DMS79 treated with DMSO at 0.1 percent for 48 hours (cell line): ENCODE results near the gene TSPEAR.
"Not testable (repeated sequence)": the region's sequence is repeated elsewhere in the genome, so short reads cannot be mapped to it uniquely, and the experiment has no call there.

ENCODE experiments used
- DNase-seq: peaks from one replicate; lab custom pipeline; 2025; lab: John Stamatoyannopoulos, UW

TSPEAR gene

GRCh38 chr21:44503006-44503889, 208.1 kb downstream of the TSPEAR start:
- DNase-seq, result not testable (repeated sequence)

GRCh38 chr21:44502171-44502958, 209.0 kb downstream of the TSPEAR start:
- no peak for DNase-seq

GRCh38 chr21:44500111-44500510, 211.3 kb downstream of the TSPEAR start:
- no peak for DNase-seq

GRCh38 chr21:44499631-44500030, 211.7 kb downstream of the TSPEAR start:
- no peak for DNase-seq

GRCh38 chr21:44499211-44499560, 212.2 kb downstream of the TSPEAR start:
- DNase-seq, result peak; percentile 33

GRCh38 chr21:44498280-44499210, 212.8 kb downstream of the TSPEAR start:
- peak; percentile 58 for DNase-seq

- peak; percentile 80 for DNase-seq
These were observed 213.7 kb downstream of the TSPEAR start for GRCh38 chr21:44497703-44498126.

GRCh38 chr21:44496564-44497550, 214.5 kb downstream of the TSPEAR start:
- peak; percentile 84 for DNase-seq

GRCh38 chr21:44495611-44496563, 215.5 kb downstream of the TSPEAR start:
- no peak for DNase-seq

GRCh38 chr21:44494956-44495355, 216.4 kb downstream of the TSPEAR start:
- DNase-seq, result no peak

- no peak for DNase-seq
These were observed 217.0 kb downstream of the TSPEAR start for GRCh38 chr21:44494418-44494817.

- no peak for DNase-seq
These were observed 218.6 kb downstream of the TSPEAR start for GRCh38 chr21:44492567-44493385.

GRCh38 chr21:44490816-44491215, 220.6 kb downstream of the TSPEAR start:
- no peak for DNase-seq

- DNase-seq, result no peak
These were observed 221.0 kb downstream of the TSPEAR start for GRCh38 chr21:44490405-44490804.

GRCh38 chr21:44489962-44490361, 221.4 kb downstream of the TSPEAR start:
- DNase-seq, result no peak

GRCh38 chr21:44487831-44488230, 223.5 kb downstream of the TSPEAR start:
- no peak for DNase-seq

GRCh38 chr21:44486302-44486701, 225.1 kb downstream of the TSPEAR start:
- DNase-seq, result no peak

GRCh38 chr21:44485796-44486195, 225.6 kb downstream of the TSPEAR start:
- DNase-seq, result no peak
